Lung (tissue), 12 donors: ENCODE results near the gene PDX1. TPM values are rescaled to one million over a fixed set of nuclear protein-coding genes. Genes with fewer than 3 reads are reported as not detected.

Experiments
- ATAC-seq: fragments of 200-7000 bp; cut with Tn5 transposase; one replicate; pipeline ENCODE4 v1.9.1; 2020; ENCODE audit warnings: moderate number of reproducible peaks; ENCODE audit not compliant: insufficient read depth, low FRiP score
- DNase-seq, 3 donors: peaks; one replicate each; pipeline ENCODE4 v3.0.0-alpha.2; 2013 to 2017
- H3K27ac ChIP-seq, 2 donors: one replicate each; pipeline ENCODE4 v1.5.1; 2013; ENCODE audit warnings: mild to moderate bottlenecking in 2 of 2, moderate library complexity in 2 of 2, control low read depth in 1 of 2, inconsistent platforms in 1 of 2, low read depth in 1 of 2, low read length in 1 of 2
- H3K27me3 ChIP-seq, 3 donors: one replicate each; pipeline ENCODE4 v1.5.1; 2013; ENCODE audit warnings: low read length in 2 of 3; ENCODE audit not compliant: control insufficient read depth in 3 of 3, insufficient read depth in 3 of 3
- H3K36me3 ChIP-seq, 4 donors: one replicate each; pipeline ENCODE4 v1.5.1; 2013; ENCODE audit warnings: low read length in 4 of 4, mild to moderate bottlenecking in 1 of 4, moderate library complexity in 1 of 4; ENCODE audit not compliant: control insufficient read depth in 4 of 4, insufficient read depth in 4 of 4
- H3K4me1 ChIP-seq, 5 donors: one replicate each; pipeline ENCODE4 v1.5.1; 2013; ENCODE audit warnings: low read length in 5 of 5, mild to moderate bottlenecking in 2 of 5, moderate library complexity in 1 of 5; ENCODE audit not compliant: control insufficient read depth in 5 of 5, insufficient read depth in 5 of 5
- H3K4me3 ChIP-seq: one replicate; pipeline ENCODE4 v1.5.1; 2013; ENCODE audit warnings: mild to moderate bottlenecking, control low read depth, moderate library complexity
- H3K9ac ChIP-seq, 2 donors: one replicate each; pipeline ENCODE4 v1.5.1; 2013; ENCODE audit warnings: low read length in 2 of 2, control low read depth in 1 of 2; ENCODE audit not compliant: insufficient read depth in 1 of 2
- H3K9me3 ChIP-seq, 4 donors: one replicate each; pipeline ENCODE4 v1.5.1; 2013; ENCODE audit warnings: low read length in 3 of 4, mild to moderate bottlenecking in 1 of 4, moderate library complexity in 1 of 4; ENCODE audit not compliant: control insufficient read depth in 4 of 4, insufficient read depth in 3 of 4
- CTCF ChIP-seq: IDR thresholded peaks from 2 replicates; pipeline ENCODE4 v1.5.1; 2012; ENCODE audit warnings: mild to moderate bottlenecking; ENCODE audit errors: control extremely low read depth, extremely low read depth
- WGBS, 2 donors: extraction: QIAGEN DNeasy Blood & Tissue Kit; methylation state at CpG; one replicate each; pipeline ENCODE4 v1.1.7; 2013; 5-methylcytosine and 5-hydroxymethylcytosine counted together
- polyA plus RNA-seq, 2 donors: library from polyadenylated mRNA; stranded (reverse); fragments of 200-250 nt; gene quantifications; one replicate each; pipeline ENCODE4 v1.2.1, GENCODE V29; 2013
- total RNA-seq, 2 donors: library from RNA; depleted of rRNA in 1 of 2; stranded (reverse); fragments of >200 nt in 1 of 2; gene quantifications; one replicate each; pipeline ENCODE4 v1.2.1, GENCODE V29; 2014 to 2021
- donor health status: control.
- donor health status: control.
- donor health status: Bipolar disorder and iron deficiency.
- donor health status: healthy.
- donor health status: DM: yes; HTN: yes; CAD: no.

The PDX1 gene
- total and polyA plus RNA-seq, 4 donors, result not detected

- H3K27ac ChIP-seq, result no peak overlapping the region
- no peaks in the 10 kb centered on the region for H3K36me3 ChIP-seq
- TF ChIP-seq CTCF, result no peak
- no peak overlapping the region for H3K9ac ChIP-seq
- WGBS, 2 donors, result 59 to 63% methylated on average over 7 of the region's 7 CpGs
- DNase-seq (no peak), ATAC-seq (no peak)
- H3K4me1 ChIP-seq, result peaks cover 0 to 9% (median 5%) of the 10 kb centered on the region in 5 donors
- peaks cover 35 to 95% (median 93%) of the 10 kb centered on the region in 3 donors for H3K27me3 ChIP-seq
- no peak overlapping the region for H3K4me3 ChIP-seq
- H3K9me3 ChIP-seq, result peaks cover 0 to 4% (median 0%) of the 10 kb centered on the region in 4 donors
Observed at GRCh38 chr13:27971776-27972477, 52.1 kb downstream of the PDX1 start.

- Histone ChIP-seq H3K27me3 (peaks cover 32 to 95% (median 93%) of the 10 kb centered on the region in 3 donors), H3K36me3 (no peaks in the 10 kb centered on the region), H3K9ac (no peak overlapping the region), H3K27ac (no peak overlapping the region), H3K4me3 (no peak overlapping the region), H3K9me3 (peaks cover 0 to 4% (median 0%) of the 10 kb centered on the region in 4 donors), H3K4me1 (peaks cover 0 to 9% (median 5%) of the 10 kb centered on the region in 5 donors)
- 55 to 66% methylated on average over 2 of the region's 2 CpGs for WGBS, 2 donors
- DNase-seq (no peak), ATAC-seq (no peak)
- no peak for TF ChIP-seq CTCF
Observed at GRCh38 chr13:27972478-27972820, 52.6 kb downstream of the PDX1 start.

DNA sequence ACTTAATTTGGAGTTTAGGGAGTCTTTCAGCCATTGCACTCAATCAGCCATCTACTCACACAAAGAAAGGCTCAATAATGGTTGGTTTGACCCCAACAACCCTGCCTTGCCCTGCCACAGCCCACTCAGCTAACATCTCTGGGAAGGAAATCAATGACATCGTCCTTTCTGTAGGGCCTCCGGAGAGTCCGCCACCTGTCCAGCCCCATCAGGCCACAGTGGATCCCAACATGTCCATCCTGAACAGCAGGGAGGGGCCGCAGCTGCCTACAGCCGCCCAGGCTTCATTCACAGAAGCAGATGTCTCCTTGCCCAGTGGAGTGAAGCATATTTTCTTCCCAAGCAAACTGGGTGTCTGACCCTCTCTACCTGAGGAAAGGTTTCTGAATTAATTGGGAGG is 53.5 kb downstream of the PDX1 start:
- H3K9ac ChIP-seq, result no peak overlapping the region
- peaks cover 30 to 92% (median 89%) of the 10 kb centered on the region in 3 donors for H3K27me3 ChIP-seq
- DNase-seq (no peak), ATAC-seq (no peak)
- no peaks in the 10 kb centered on the region for H3K36me3 ChIP-seq
- peaks cover 0 to 12% (median 5%) of the 10 kb centered on the region in 5 donors for H3K4me1 ChIP-seq
- TF ChIP-seq CTCF, result no peak
- 26 to 39% methylated on average over 5 of the region's 5 CpGs for WGBS, 2 donors
- no peak overlapping the region for H3K4me3 ChIP-seq
- peaks cover 0 to 6% (median 0%) of the 10 kb centered on the region in 4 donors for H3K9me3 ChIP-seq
- no peak overlapping the region for H3K27ac ChIP-seq
